ENCODE measurements around the gene CAMK1D.

CAMK1D gene

GRCh38 chr10:12382956-12383531 is 33.7 kb downstream of the CAMK1D start:
- Histone ChIP-seq H3K27ac (ENCODE audit: low read depth, low read length) (no peak overlapping the region), H3K9me3 (ENCODE audit: control insufficient read depth in 5 of 5, low read length in 5 of 5) (peaks cover 0 to 6% (median 4%) of the 10 kb centered on the region in 5 donors), H3K27me3 (ENCODE audit: control insufficient read depth in 5 of 5, insufficient read depth in 4 of 5, low read length in 5 of 5) (no peaks in the 10 kb centered on the region), H3K4me3 (ENCODE audit: low read depth in 1 of 5, low read length in 5 of 5) (no peak overlapping the region), H3K9ac (ENCODE audit: low read length in 5 of 5) (no peak overlapping the region), H3K36me3 (ENCODE audit: control insufficient read depth in 5 of 5, insufficient read depth in 5 of 5, low read length in 5 of 5) (no peaks in the 10 kb centered on the region), H3K4me1 (ENCODE audit: control insufficient read depth in 5 of 5, insufficient read depth in 5 of 5, low read length in 5 of 5) (peaks cover 0 to 1% (median 0%) of the 10 kb centered on the region in 5 donors)

- Histone ChIP-seq H3K9me3 (ENCODE audit: control insufficient read depth in 5 of 5, low read length in 5 of 5) (peaks cover 0 to 6% (median 4%) of the 10 kb centered on the region in 5 donors), H3K36me3 (ENCODE audit: control insufficient read depth in 5 of 5, insufficient read depth in 5 of 5, low read length in 5 of 5) (no peaks in the 10 kb centered on the region), H3K9ac (ENCODE audit: low read length in 5 of 5) (no peak overlapping the region), H3K27me3 (ENCODE audit: control insufficient read depth in 5 of 5, insufficient read depth in 4 of 5, low read length in 5 of 5) (no peaks in the 10 kb centered on the region), H3K4me3 (ENCODE audit: low read depth in 1 of 5, low read length in 5 of 5) (no peak overlapping the region), H3K27ac (ENCODE audit: low read depth, low read length) (no peak overlapping the region), H3K4me1 (ENCODE audit: control insufficient read depth in 5 of 5, insufficient read depth in 5 of 5, low read length in 5 of 5) (peaks cover 0 to 11% (median 0%) of the 10 kb centered on the region in 5 donors)
Measured at GRCh38 chr10:12384906-12385305, 35.6 kb downstream of the CAMK1D start.

- no peaks in the 10 kb centered on the region for H3K27me3 ChIP-seq (ENCODE audit: control insufficient read depth in 5 of 5, insufficient read depth in 4 of 5, low read length in 5 of 5)
- no peaks in the 10 kb centered on the region for H3K36me3 ChIP-seq (ENCODE audit: control insufficient read depth in 5 of 5, insufficient read depth in 5 of 5, low read length in 5 of 5)
- peaks cover 0 to 26% (median 15%) of the 10 kb centered on the region in 5 donors for H3K4me1 ChIP-seq (ENCODE audit: control insufficient read depth in 5 of 5, insufficient read depth in 5 of 5, low read length in 5 of 5)
- H3K4me3 ChIP-seq (ENCODE audit: low read depth in 1 of 5, low read length in 5 of 5), result no peak overlapping the region
- H3K9ac ChIP-seq (ENCODE audit: low read length in 5 of 5), result no peak overlapping the region
- no peak overlapping the region for H3K27ac ChIP-seq (ENCODE audit: low read depth, low read length)
- H3K9me3 ChIP-seq (ENCODE audit: control insufficient read depth in 5 of 5, low read length in 5 of 5), result peaks cover 0 to 6% (median 4%) of the 10 kb centered on the region in 5 donors
Measured at GRCh38 chr10:12387561-12388210, 38.3 kb downstream of the CAMK1D start.

- Histone ChIP-seq H3K9ac (ENCODE audit: low read length in 5 of 5) (no peak overlapping the region), H3K36me3 (ENCODE audit: control insufficient read depth in 5 of 5, insufficient read depth in 5 of 5, low read length in 5 of 5) (no peaks in the 10 kb centered on the region), H3K9me3 (ENCODE audit: control insufficient read depth in 5 of 5, low read length in 5 of 5) (peaks cover 0 to 6% (median 4%) of the 10 kb centered on the region in 5 donors), H3K27ac (ENCODE audit: low read depth, low read length) (no peak overlapping the region), H3K4me3 (ENCODE audit: low read depth in 1 of 5, low read length in 5 of 5) (no peak overlapping the region), H3K4me1 (ENCODE audit: control insufficient read depth in 5 of 5, insufficient read depth in 5 of 5, low read length in 5 of 5) (peaks cover 0 to 26% (median 15%) of the 10 kb centered on the region in 5 donors), H3K27me3 (ENCODE audit: control insufficient read depth in 5 of 5, insufficient read depth in 4 of 5, low read length in 5 of 5) (no peaks in the 10 kb centered on the region)
Measured at GRCh38 chr10:12388671-12389070, 39.3 kb downstream of the CAMK1D start.

- Histone ChIP-seq H3K9me3 (ENCODE audit: control insufficient read depth in 5 of 5, low read length in 5 of 5) (peaks cover 0 to 6% (median 4%) of the 10 kb centered on the region in 5 donors), H3K9ac (ENCODE audit: low read length in 5 of 5) (no peak overlapping the region), H3K4me3 (ENCODE audit: low read depth in 1 of 5, low read length in 5 of 5) (no peak overlapping the region), H3K36me3 (ENCODE audit: control insufficient read depth in 5 of 5, insufficient read depth in 5 of 5, low read length in 5 of 5) (no peaks in the 10 kb centered on the region), H3K4me1 (ENCODE audit: control insufficient read depth in 5 of 5, insufficient read depth in 5 of 5, low read length in 5 of 5) (peaks cover 0 to 26% (median 15%) of the 10 kb centered on the region in 5 donors), H3K27ac (ENCODE audit: low read depth, low read length) (no peak overlapping the region), H3K27me3 (ENCODE audit: control insufficient read depth in 5 of 5, insufficient read depth in 4 of 5, low read length in 5 of 5) (no peaks in the 10 kb centered on the region)
Measured at GRCh38 chr10:12389154-12389734, 39.9 kb downstream of the CAMK1D start.

GRCh38 chr10:12390733-12391132 is 41.4 kb downstream of the CAMK1D start:
- H3K4me3 ChIP-seq (ENCODE audit: low read depth in 1 of 5, low read length in 5 of 5), result no peak overlapping the region
- H3K9ac ChIP-seq (ENCODE audit: low read length in 5 of 5), result no peak overlapping the region
- H3K27ac ChIP-seq (ENCODE audit: low read depth, low read length), result no peak overlapping the region
- no peaks in the 10 kb centered on the region for H3K27me3 ChIP-seq (ENCODE audit: control insufficient read depth in 5 of 5, insufficient read depth in 4 of 5, low read length in 5 of 5)
- peaks cover 0 to 26% (median 15%) of the 10 kb centered on the region in 5 donors for H3K4me1 ChIP-seq (ENCODE audit: control insufficient read depth in 5 of 5, insufficient read depth in 5 of 5, low read length in 5 of 5)
- no peaks in the 10 kb centered on the region for H3K9me3 ChIP-seq (ENCODE audit: control insufficient read depth in 5 of 5, low read length in 5 of 5)
- no peaks in the 10 kb centered on the region for H3K36me3 ChIP-seq (ENCODE audit: control insufficient read depth in 5 of 5, insufficient read depth in 5 of 5, low read length in 5 of 5)

- Histone ChIP-seq H3K4me3 (ENCODE audit: low read depth in 1 of 5, low read length in 5 of 5) (no peak overlapping the region), H3K36me3 (ENCODE audit: control insufficient read depth in 5 of 5, insufficient read depth in 5 of 5, low read length in 5 of 5) (no peaks in the 10 kb centered on the region), H3K27ac (ENCODE audit: low read depth, low read length) (no peak overlapping the region), H3K4me1 (ENCODE audit: control insufficient read depth in 5 of 5, insufficient read depth in 5 of 5, low read length in 5 of 5) (peaks cover 0 to 26% (median 15%) of the 10 kb centered on the region in 5 donors), H3K9ac (ENCODE audit: low read length in 5 of 5) (no peak overlapping the region), H3K9me3 (ENCODE audit: control insufficient read depth in 5 of 5, low read length in 5 of 5) (no peaks in the 10 kb centered on the region), H3K27me3 (ENCODE audit: control insufficient read depth in 5 of 5, insufficient read depth in 4 of 5, low read length in 5 of 5) (no peaks in the 10 kb centered on the region)
Measured at GRCh38 chr10:12391206-12391605, 41.9 kb downstream of the CAMK1D start.

GRCh38 chr10:12393831-12394230 is 44.5 kb downstream of the CAMK1D start:
- no peaks in the 10 kb centered on the region for H3K27me3 ChIP-seq (ENCODE audit: control insufficient read depth in 5 of 5, insufficient read depth in 4 of 5, low read length in 5 of 5)
- H3K4me1 ChIP-seq (ENCODE audit: control insufficient read depth in 5 of 5, insufficient read depth in 5 of 5, low read length in 5 of 5), result peaks cover 0 to 23% (median 15%) of the 10 kb centered on the region in 5 donors
- no peak overlapping the region for H3K9ac ChIP-seq (ENCODE audit: low read length in 5 of 5)
- no peak overlapping the region for H3K4me3 ChIP-seq (ENCODE audit: low read depth in 1 of 5, low read length in 5 of 5)
- no peaks in the 10 kb centered on the region for H3K9me3 ChIP-seq (ENCODE audit: control insufficient read depth in 5 of 5, low read length in 5 of 5)
- H3K36me3 ChIP-seq (ENCODE audit: control insufficient read depth in 5 of 5, insufficient read depth in 5 of 5, low read length in 5 of 5), result no peaks in the 10 kb centered on the region
- H3K27ac ChIP-seq (ENCODE audit: low read depth, low read length), result no peak overlapping the region

- Histone ChIP-seq H3K27ac (ENCODE audit: low read depth, low read length) (no peak overlapping the region), H3K9ac (ENCODE audit: low read length in 5 of 5) (no peak overlapping the region), H3K36me3 (ENCODE audit: control insufficient read depth in 5 of 5, insufficient read depth in 5 of 5, low read length in 5 of 5) (no peaks in the 10 kb centered on the region), H3K4me1 (ENCODE audit: control insufficient read depth in 5 of 5, insufficient read depth in 5 of 5, low read length in 5 of 5) (peaks cover 0 to 17% (median 11%) of the 10 kb centered on the region in 5 donors), H3K27me3 (ENCODE audit: control insufficient read depth in 5 of 5, insufficient read depth in 4 of 5, low read length in 5 of 5) (no peaks in the 10 kb centered on the region), H3K4me3 (ENCODE audit: low read depth in 1 of 5, low read length in 5 of 5) (no peak overlapping the region), H3K9me3 (ENCODE audit: control insufficient read depth in 5 of 5, low read length in 5 of 5) (no peaks in the 10 kb centered on the region)
Measured at GRCh38 chr10:12394241-12395033, 45.1 kb downstream of the CAMK1D start.

All from subcutaneous abdominal adipose tissue (tissue), 5 donors.